Memory B cell (primary cell): ENCODE data around the gene CBFA2T2.

Source experiments
- ATAC-seq: fragments of 150-1000 bp; cut with Tn5 transposase; 2 replicates; pipeline ENCODE4 v1.10.0; 2021; ENCODE audit warnings: low read depth, mild to moderate bottlenecking, moderate library complexity
- DNase-seq, 2 donors: peaks; one replicate each; pipeline ENCODE4 v3.0.0; 2022; ENCODE audit warnings: low spot score in 2 of 2
- H3K27ac Mint-ChIP-seq: one replicate; pipeline ENCODE4 v1.8.0; 2022; ENCODE audit warnings: mild to moderate bottlenecking, moderate library complexity, mixed read lengths
- H3K27me3 Mint-ChIP-seq: one replicate; pipeline ENCODE4 v1.8.0; 2022; ENCODE audit warnings: mixed read lengths
- H3K36me3 Mint-ChIP-seq: one replicate; pipeline ENCODE4 v1.8.0; 2022; ENCODE audit warnings: mild to moderate bottlenecking, mixed read lengths
- H3K4me1 Mint-ChIP-seq: one replicate; pipeline ENCODE4 v1.8.0; 2022; ENCODE audit warnings: mixed read lengths
- H3K4me3 Mint-ChIP-seq: one replicate; pipeline ENCODE4 v1.8.0; 2022; ENCODE audit warnings: mild to moderate bottlenecking, moderate library complexity, mixed read lengths
- H3K9me3 Mint-ChIP-seq: one replicate; pipeline ENCODE4 v1.8.0; 2022; ENCODE audit warnings: mixed read lengths

Gene CBFA2T2

DNA sequence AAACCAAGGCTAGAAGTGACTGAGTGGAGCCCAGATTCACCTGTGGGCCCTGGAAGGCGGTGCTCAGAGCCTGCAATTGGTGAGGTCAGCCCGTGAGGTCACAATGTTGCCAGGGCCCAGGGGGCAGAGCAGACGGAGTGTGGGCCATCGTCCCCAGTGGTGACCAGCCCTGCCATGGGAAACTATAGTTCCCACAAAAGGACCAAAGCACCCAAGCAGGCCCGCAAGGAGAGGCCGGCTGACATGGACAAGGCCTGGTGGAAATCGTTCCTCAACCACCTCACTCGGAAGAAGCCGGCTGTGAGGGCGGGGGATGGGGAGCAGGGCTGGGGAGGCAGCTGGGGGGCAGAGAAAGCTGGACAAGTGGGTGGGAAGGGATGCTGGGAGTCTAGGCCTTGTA, 172.3 kb downstream of the CBFA2T2 start, which contains the start of gene C20orf144:
Gene C20orf144 (plus strand): TSS at position 156 of the 400 bp plus-strand sequence. CDS start 19 bp downstream, at position 175.
- H3K4me3 Mint-ChIP-seq = peak within 1 kb of the TSS; percentile 86
- peaks cover 2% of the 10 kb centered on the region for H3K36me3 Mint-ChIP-seq
- peaks cover 21% of the 10 kb centered on the region for H3K4me1 Mint-ChIP-seq
- no peaks in the 10 kb centered on the region for H3K27me3 Mint-ChIP-seq
- no peaks in the 10 kb centered on the region for H3K9me3 Mint-ChIP-seq
- no peak for DNase-seq
- peak within 1 kb of the TSS; percentile 53 for H3K27ac Mint-ChIP-seq
- no peak for ATAC-seq

- DNase-seq (peak; percentile 63 to 71), ATAC-seq (peak; percentile 57)
- Mint-ChIP-seq H3K27ac (peak overlapping the region; percentile 53), H3K36me3 (peaks cover 2% of the 10 kb centered on the region), H3K4me1 (peaks cover 21% of the 10 kb centered on the region), H3K9me3 (no peaks in the 10 kb centered on the region), H3K4me3 (peak overlapping the region; percentile 86), H3K27me3 (no peaks in the 10 kb centered on the region)
Measured at GRCh38 chr20:33663161-33664084, 173.5 kb downstream of the CBFA2T2 start.

GRCh38 chr20:33664085-33664761, 174.3 kb downstream of the CBFA2T2 start:
- DNase-seq (no peak), ATAC-seq (no peak)
- no peaks in the 10 kb centered on the region for H3K36me3 Mint-ChIP-seq
- no peaks in the 10 kb centered on the region for H3K27me3 Mint-ChIP-seq
- no peaks in the 10 kb centered on the region for H3K9me3 Mint-ChIP-seq
- peaks cover 21% of the 10 kb centered on the region for H3K4me1 Mint-ChIP-seq
- peak overlapping the region; percentile 79 for H3K27ac Mint-ChIP-seq
- peak overlapping the region; percentile 86 for H3K4me3 Mint-ChIP-seq

DNA sequence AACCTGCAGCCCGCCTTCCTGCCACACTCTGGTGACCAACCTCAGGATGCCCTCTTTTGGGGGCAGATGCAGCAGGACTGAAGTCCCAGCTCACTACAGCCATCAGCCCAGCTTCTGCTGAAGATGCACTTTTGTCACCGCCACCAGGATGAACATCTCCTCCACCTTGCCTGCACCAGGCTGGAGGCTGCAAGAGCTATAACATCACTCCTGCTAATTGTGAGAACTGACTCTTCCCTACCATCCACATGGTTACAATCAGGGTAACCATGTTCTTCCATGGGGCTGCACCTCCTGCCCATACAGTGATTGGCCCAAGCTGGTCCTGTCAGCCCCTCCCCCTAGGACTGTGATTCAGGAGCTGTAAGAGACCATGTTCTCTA, 174.9 kb downstream of the CBFA2T2 start:
- no peaks in the 10 kb centered on the region for H3K36me3 Mint-ChIP-seq
- H3K27me3 Mint-ChIP-seq = no peaks in the 10 kb centered on the region
- H3K4me1 Mint-ChIP-seq = peaks cover 23% of the 10 kb centered on the region
- no peak for ATAC-seq
- DNase-seq = no peak
- H3K27ac Mint-ChIP-seq = peak overlapping the region; percentile 79
- peak overlapping the region; percentile 86 for H3K4me3 Mint-ChIP-seq
- no peaks in the 10 kb centered on the region for H3K9me3 Mint-ChIP-seq

- H3K4me1 Mint-ChIP-seq = peaks cover 27% of the 10 kb centered on the region
- no peaks in the 10 kb centered on the region for H3K9me3 Mint-ChIP-seq
- DNase-seq = peak; percentile 80 to 86
- peak within 1 kb of the TSS; percentile 96 for H3K4me3 Mint-ChIP-seq
- no peaks in the 10 kb centered on the region for H3K27me3 Mint-ChIP-seq
- H3K27ac Mint-ChIP-seq = peak within 1 kb of the TSS; percentile 93
- H3K36me3 Mint-ChIP-seq = no peaks in the 10 kb centered on the region
- peak; percentile 67 for ATAC-seq
Measured at GRCh38 chr20:33666293-33667244, 176.7 kb downstream of the CBFA2T2 start, which contains the start of gene ACTL10. TSS of gene ACTL10 (plus strand) at chr20:33666943. CDS start at chr20:33667498, 555 bp downstream.

- H3K4me1 Mint-ChIP-seq = peaks cover 27% of the 10 kb centered on the region
- peak overlapping the region; percentile 58 for H3K27ac Mint-ChIP-seq
- no peaks in the 10 kb centered on the region for H3K27me3 Mint-ChIP-seq
- H3K9me3 Mint-ChIP-seq = no peaks in the 10 kb centered on the region
- H3K4me3 Mint-ChIP-seq = peak overlapping the region; percentile 96
- DNase-seq (peak in 1 of 2 donors; percentile 62), ATAC-seq (peak; percentile 21)
- no peaks in the 10 kb centered on the region for H3K36me3 Mint-ChIP-seq
Measured at GRCh38 chr20:33667245-33667675, 177.4 kb downstream of the CBFA2T2 start.

DNA sequence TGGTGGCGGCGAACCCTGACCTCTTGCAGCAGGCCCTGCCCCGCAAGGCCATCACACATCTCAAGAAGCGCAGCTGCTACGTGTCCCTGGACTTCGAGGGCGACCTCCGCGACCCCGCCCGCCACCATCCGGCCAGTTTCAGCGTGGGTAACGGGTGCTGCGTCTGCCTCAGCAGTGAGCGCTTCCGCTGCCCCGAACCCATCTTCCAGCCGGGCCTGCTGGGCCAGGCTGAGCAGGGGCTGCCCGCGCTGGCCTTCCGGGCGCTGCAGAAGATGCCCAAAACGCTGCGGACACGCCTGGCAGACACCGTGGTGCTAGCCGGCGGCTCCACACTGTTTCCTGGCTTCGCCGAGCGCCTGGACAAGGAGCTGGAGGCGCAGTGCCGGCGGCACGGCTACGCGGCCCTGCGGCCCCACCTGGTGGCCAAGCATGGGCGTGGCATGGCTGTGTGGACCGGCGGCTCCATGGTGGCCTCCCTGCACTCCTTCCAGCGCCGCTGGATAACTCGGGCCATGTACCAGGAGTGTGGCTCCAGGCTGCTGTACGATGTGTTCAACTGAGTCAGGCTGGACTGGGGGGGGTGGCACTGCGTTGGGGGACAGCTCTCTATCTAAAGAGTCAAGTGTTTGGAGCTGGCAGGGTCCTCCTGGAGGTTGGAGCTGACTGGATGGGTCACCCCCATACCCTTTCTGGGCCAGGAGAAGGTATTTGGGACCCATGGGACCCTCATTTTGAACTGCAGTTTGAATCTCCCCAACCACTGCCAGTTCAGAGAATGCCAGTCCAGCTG, 178.0 kb downstream of the CBFA2T2 start:
- Mint-ChIP-seq H3K4me1 (peaks cover 25% of the 10 kb centered on the region), H3K27ac (peak overlapping the region; percentile 58)

DNA sequence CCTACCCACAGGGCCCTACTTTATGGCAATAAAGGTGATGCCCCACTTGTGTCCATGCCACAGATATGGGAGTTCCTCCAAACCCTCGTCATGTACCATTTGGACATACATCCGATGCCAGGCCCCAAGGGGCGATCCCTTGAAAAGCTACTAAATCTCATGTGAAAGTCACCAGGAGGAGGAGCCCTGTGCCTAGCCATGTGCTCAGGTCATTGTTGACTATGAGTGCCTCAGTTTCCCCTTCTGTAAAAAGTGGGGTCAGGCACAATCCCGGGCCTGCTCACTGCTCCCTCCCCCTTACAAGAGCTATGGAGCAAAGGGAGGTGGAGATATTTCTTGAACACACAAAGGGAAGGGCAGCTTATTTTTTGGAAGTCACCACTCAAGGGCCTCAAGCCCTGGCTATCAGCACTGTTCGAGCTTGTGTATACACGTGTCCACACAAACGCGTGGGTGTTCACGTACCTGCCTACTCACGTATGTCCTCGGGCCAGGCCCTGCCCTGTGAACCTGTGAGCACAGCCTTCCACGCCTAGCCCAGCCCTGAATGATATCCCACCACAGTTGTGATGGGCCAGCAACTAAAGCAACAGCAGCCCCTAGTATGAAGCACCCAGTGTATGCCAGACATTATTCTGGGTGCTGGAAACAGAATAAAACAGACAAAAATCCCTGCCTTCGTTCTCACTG, 178.7 kb downstream of the CBFA2T2 start:
- H3K4me3 Mint-ChIP-seq = peak overlapping the region; percentile 96
- no peak for ATAC-seq
- no peaks in the 10 kb centered on the region for H3K36me3 Mint-ChIP-seq
- H3K9me3 Mint-ChIP-seq = no peaks in the 10 kb centered on the region
- H3K27me3 Mint-ChIP-seq = no peaks in the 10 kb centered on the region
- H3K4me1 Mint-ChIP-seq = peaks cover 28% of the 10 kb centered on the region
- no peak overlapping the region for H3K27ac Mint-ChIP-seq
- no peak for DNase-seq

More for the DNA sequence above, 178.0 kb downstream of the CBFA2T2 start:
- DNase-seq = peak; percentile 79 to 86
- Mint-ChIP-seq H3K9me3 (no peaks in the 10 kb centered on the region), H3K4me3 (peak overlapping the region; percentile 96), H3K27me3 (no peaks in the 10 kb centered on the region), H3K36me3 (no peaks in the 10 kb centered on the region)
- ATAC-seq = peak; percentile 52

- H3K27me3 Mint-ChIP-seq = no peaks in the 10 kb centered on the region
- H3K4me3 Mint-ChIP-seq = no peak overlapping the region
- H3K36me3 Mint-ChIP-seq = peaks cover 2% of the 10 kb centered on the region
- no peaks in the 10 kb centered on the region for H3K9me3 Mint-ChIP-seq
- H3K27ac Mint-ChIP-seq = no peak overlapping the region
- ATAC-seq (no peak), DNase-seq (no peak)
- peaks cover 31% of the 10 kb centered on the region for H3K4me1 Mint-ChIP-seq
Measured at GRCh38 chr20:33669224-33669623, 179.3 kb downstream of the CBFA2T2 start.

GRCh38 chr20:33669873-33670640, 180.2 kb downstream of the CBFA2T2 start:
- no peak for ATAC-seq

GRCh38 chr20:33670715-33671499, 181.0 kb downstream of the CBFA2T2 start:
- Mint-ChIP-seq H3K27me3 (no peaks in the 10 kb centered on the region), H3K4me1 (peaks cover 25% of the 10 kb centered on the region), H3K4me3 (no peak overlapping the region), H3K27ac (no peak overlapping the region), H3K9me3 (no peaks in the 10 kb centered on the region), H3K36me3 (peaks cover 2% of the 10 kb centered on the region)
- no peak for ATAC-seq
- DNase-seq = no peak

More at GRCh38 chr20:33669873-33670640, 180.2 kb downstream of the CBFA2T2 start:
- H3K9me3 Mint-ChIP-seq = no peaks in the 10 kb centered on the region
- H3K27ac Mint-ChIP-seq = no peak overlapping the region
- H3K4me3 Mint-ChIP-seq = no peak overlapping the region
- DNase-seq = no peak
- peaks cover 2% of the 10 kb centered on the region for H3K36me3 Mint-ChIP-seq
- H3K27me3 Mint-ChIP-seq = no peaks in the 10 kb centered on the region
- H3K4me1 Mint-ChIP-seq = peaks cover 26% of the 10 kb centered on the region
